ENCODE data around the gene MZT2B. TPM values are rescaled to one million over a fixed set of nuclear protein-coding genes. Genes with fewer than 3 reads are reported as not detected.
A peak's percentile ranks its signal among the peaks of the same experiment; 100 is the strongest.
"Not testable (repeated sequence)": the region's sequence is repeated elsewhere in the genome, so short reads cannot be mapped to it uniquely, and the experiment has no call there.

The MZT2B gene
- polyA plus RNA-seq, 3 donors = 28.8 to 66.8 (median 64.9) TPM

- H3K9me3 Mint-ChIP-seq = no peaks in the 10 kb centered on the region
- Histone ChIP-seq H3K36me3 (replicated peaks in 1 of 2; ENCODE audit: control insufficient read depth in 1 of 2, insufficient read depth in 2 of 2, low read length in 2 of 2) (peaks cover 48 to 52% of the 10 kb centered on the region in 2 donors), H3K4me3 (replicated peaks in 1 of 3; ENCODE audit: low read depth in 2 of 3, low read length in 3 of 3) (no peak overlapping the region), H3K27me3 (ENCODE audit: control insufficient read depth in 2 of 2, insufficient read depth in 2 of 2, low read length in 2 of 2) (no peaks in the 10 kb centered on the region), H3K4me1 (ENCODE audit: control insufficient read depth in 1 of 2, insufficient read depth in 2 of 2, low read length in 2 of 2) (no peaks in the 10 kb centered on the region), H3K9me3 (replicated peaks in 1 of 2; ENCODE audit: control insufficient read depth in 1 of 2, insufficient read depth in 1 of 2, low read length in 2 of 2) (no peaks in the 10 kb centered on the region), H2AFZ (ENCODE audit: insufficient read depth, low read depth, low read length, poor library complexity, severe bottlenecking) (no peak overlapping the region), H3K27ac (ENCODE audit: low read depth in 1 of 2, low read length in 2 of 2) (no peak overlapping the region), H3K79me2 (ENCODE audit: insufficient read depth, low read length) (no peaks in the 10 kb centered on the region), H4K20me1 (ENCODE audit: insufficient read depth, low read length) (no peaks in the 10 kb centered on the region), H3K9ac (ENCODE audit: insufficient read depth, low read length, poor library complexity, severe bottlenecking) (no peak overlapping the region), H3K4me2 (replicated peaks; ENCODE audit: extremely low read depth, low read length, poor library complexity, severe bottlenecking) (no peak overlapping the region)
- no peak for TF ChIP-seq CTCF (IDR thresholded peaks at IDR 0.05)
- intact Hi-C loops (cut with micrococcal nuclease) = no loop called here
- 88% methylated on average over 5 of the region's 9 CpGs for WGBS (ENCODE audit: insufficient coverage)
- H3K4me1 Mint-ChIP-seq = peaks cover 6% of the 10 kb centered on the region
- peaks cover 42 to 88% of the 10 kb centered on the region in 2 donors for H3K36me3 Mint-ChIP-seq
- H3K27me3 Mint-ChIP-seq (ENCODE audit: low read depth in 3 of 3) = no peaks in the 10 kb centered on the region
- peak overlapping the region in 4 of 7 donors; percentile 0 to 62 (median 56) for H3K27ac Mint-ChIP-seq
- no peak for DNase-seq
- H3K4me3 Mint-ChIP-seq = no peak overlapping the region
Observed at GRCh38 chr2:130158631-130159030, 23.4 kb upstream of the MZT2B start.

- H3K27ac Mint-ChIP-seq = peak overlapping the region in 1 of 7 donors; percentile 33
Observed at GRCh38 chr2:130159376-130159775, 22.7 kb upstream of the MZT2B start.

More at GRCh38 chr2:130159376-130159775, 22.7 kb upstream of the MZT2B start:
- H3K9ac ChIP-seq (ENCODE audit: insufficient read depth, low read length, poor library complexity, severe bottlenecking); H3K9me3 Mint-ChIP-seq; H2AFZ ChIP-seq (ENCODE audit: insufficient read depth, low read depth, low read length, poor library complexity, severe bottlenecking); H3K4me1 ChIP-seq (ENCODE audit: control insufficient read depth in 1 of 2, insufficient read depth in 2 of 2, low read length in 2 of 2); intact Hi-C loops (cut with micrococcal nuclease); H3K4me3 ChIP-seq (replicated peaks in 1 of 3; ENCODE audit: low read depth in 2 of 3, low read length in 3 of 3); H3K27me3 ChIP-seq (ENCODE audit: control insufficient read depth in 2 of 2, insufficient read depth in 2 of 2, low read length in 2 of 2); H3K9me3 ChIP-seq (replicated peaks in 1 of 2; ENCODE audit: control insufficient read depth in 1 of 2, insufficient read depth in 1 of 2, low read length in 2 of 2); H3K79me2 ChIP-seq (ENCODE audit: insufficient read depth, low read length); H4K20me1 ChIP-seq (ENCODE audit: insufficient read depth, low read length); H3K27me3 Mint-ChIP-seq (ENCODE audit: low read depth in 3 of 3); DNase-seq; H3K4me2 ChIP-seq (replicated peaks; ENCODE audit: extremely low read depth, low read length, poor library complexity, severe bottlenecking); H3K4me3 Mint-ChIP-seq; H3K4me1 Mint-ChIP-seq; H3K27ac ChIP-seq (ENCODE audit: low read depth in 1 of 2, low read length in 2 of 2): not testable (repeated sequence)
- H3K36me3 Mint-ChIP-seq = peaks cover 44 to 88% of the 10 kb centered on the region in 2 donors
- no CpG with 5 or more reads among the region's 4 CpGs for WGBS (ENCODE audit: insufficient coverage)
- peaks cover 50 to 53% of the 10 kb centered on the region in 2 donors for H3K36me3 ChIP-seq (replicated peaks in 1 of 2; ENCODE audit: control insufficient read depth in 1 of 2, insufficient read depth in 2 of 2, low read length in 2 of 2)

Data from CD14-positive monocyte (primary cell).